H9 (cell line): Measurements from ENCODE around the gene SCEL. TPM values are rescaled to one million over a fixed set of nuclear protein-coding genes. Genes with fewer than 3 reads are reported as not detected.

ENCODE experiments used
- DNase-seq: peaks from one replicate; pipeline ENCODE4 v3.0.0-alpha.2; 2017
- H2AFZ ChIP-seq: one replicate; pipeline ENCODE4 v1.6.1; 2013; ENCODE audit warnings: mild to moderate bottlenecking, low read length, control low read depth, moderate library complexity
- H2AK5ac ChIP-seq: 2 replicates; pipeline ENCODE4 v1.6.1; 2013; ENCODE audit warnings: low read length, control low read depth, mixed read lengths; ENCODE audit not compliant: insufficient read length
- H2BK120ac ChIP-seq: one replicate; pipeline ENCODE4 v1.6.1; 2013; ENCODE audit warnings: low read depth, mild to moderate bottlenecking, low read length, control low read depth, inconsistent platforms; ENCODE audit not compliant: poor library complexity, severe bottlenecking
- H2BK12ac ChIP-seq: 2 replicates; pipeline ENCODE4 v1.6.1; 2013; ENCODE audit warnings: low read length, control low read depth, mixed read lengths, low read depth; ENCODE audit not compliant: insufficient read length
- H2BK15ac ChIP-seq: 2 replicates; pipeline ENCODE4 v1.6.1; 2013; ENCODE audit warnings: low read depth, low read length, control low read depth
- H2BK20ac ChIP-seq: one replicate; pipeline ENCODE4 v1.6.1; 2013; ENCODE audit warnings: low read depth, mild to moderate bottlenecking, low read length, control low read depth, inconsistent platforms; ENCODE audit not compliant: poor library complexity, severe bottlenecking
- H2BK5ac ChIP-seq: 2 replicates; pipeline ENCODE4 v1.6.1; 2013; ENCODE audit warnings: low read length, control low read depth, mixed read lengths; ENCODE audit not compliant: insufficient read length
- H3K14ac ChIP-seq: 2 replicates; pipeline ENCODE4 v1.6.1; 2013; ENCODE audit warnings: low read length, control low read depth; ENCODE audit not compliant: insufficient read depth
- H3K18ac ChIP-seq: 2 replicates; pipeline ENCODE4 v1.6.1; 2013; ENCODE audit warnings: low read depth, mild to moderate bottlenecking, mixed read lengths, low read length, control low read depth; ENCODE audit not compliant: insufficient read length
- H3K23ac ChIP-seq: 2 replicates; pipeline ENCODE4 v1.6.1; 2013; ENCODE audit warnings: low read length, control low read depth, mixed read lengths, low read depth; ENCODE audit not compliant: insufficient read length
- H3K23me2 ChIP-seq: 2 replicates; pipeline ENCODE4 v1.6.1; 2013; ENCODE audit warnings: low read depth, mild to moderate bottlenecking, mixed read lengths, low read length, control low read depth; ENCODE audit not compliant: insufficient read length, poor library complexity, severe bottlenecking
- H3K27ac ChIP-seq: 2 replicates; pipeline ENCODE4 v1.5.1; 2013; ENCODE audit warnings: low read length, control low read depth, mixed read lengths, low read depth; ENCODE audit not compliant: insufficient read length
- H3K27me3 ChIP-seq: 2 replicates; pipeline ENCODE4 v1.6.1; 2013; ENCODE audit warnings: low read length, control low read depth, inconsistent platforms; ENCODE audit not compliant: insufficient read depth
- H3K4ac ChIP-seq: 2 replicates; pipeline ENCODE4 v1.6.1; 2013; ENCODE audit warnings: low read depth, mild to moderate bottlenecking, control low read depth, inconsistent platforms, low read length, moderate library complexity
- H3K4me1 ChIP-seq: 2 replicates; pipeline ENCODE4 v1.6.1; 2013; ENCODE audit warnings: low read length, control low read depth, inconsistent platforms; ENCODE audit not compliant: insufficient read depth
- H3K4me2 ChIP-seq: 2 replicates; pipeline ENCODE4 v1.6.1; 2013; ENCODE audit warnings: low read length, control low read depth, mixed read lengths; ENCODE audit not compliant: insufficient read length, insufficient read depth
- H3K56ac ChIP-seq: 2 replicates; pipeline ENCODE4 v1.6.1; 2013; ENCODE audit warnings: low read depth, mild to moderate bottlenecking, mixed read lengths, low read length, control low read depth; ENCODE audit not compliant: insufficient read length
- H3K79me1 ChIP-seq: 2 replicates; pipeline ENCODE4 v1.6.1; 2013; ENCODE audit warnings: low read depth, mild to moderate bottlenecking, moderate library complexity, low read length, control low read depth, inconsistent platforms; ENCODE audit not compliant: insufficient read depth, poor library complexity, severe bottlenecking
- H3K79me2 ChIP-seq: 2 replicates; pipeline ENCODE4 v1.6.1; 2013; ENCODE audit warnings: low read length, control low read depth, inconsistent platforms; ENCODE audit not compliant: insufficient read depth
- H3K9ac ChIP-seq: 2 replicates; pipeline ENCODE4 v1.6.1; 2013; ENCODE audit warnings: low read length, control low read depth, mixed read lengths; ENCODE audit not compliant: insufficient read length; ENCODE audit errors: extremely low read depth
- H3K9me3 ChIP-seq: one replicate; pipeline ENCODE4 v1.6.1; 2013; ENCODE audit warnings: low read depth, low read length, inconsistent platforms; ENCODE audit not compliant: control insufficient read depth
- H3T11ph ChIP-seq: one replicate; pipeline ENCODE4 v1.6.1; 2013; ENCODE audit warnings: mild to moderate bottlenecking, low read length, control low read depth, inconsistent platforms
- H4K20me1 ChIP-seq: one replicate; pipeline ENCODE4 v1.6.1; 2013; ENCODE audit not compliant: control insufficient read depth, insufficient read length, insufficient read depth
- H4K5ac ChIP-seq: 2 replicates; pipeline ENCODE4 v1.6.1; 2013; ENCODE audit warnings: low read depth, mild to moderate bottlenecking, mixed read lengths, low read length, control low read depth; ENCODE audit not compliant: insufficient read length
- H4K8ac ChIP-seq: replicated peaks from 2 replicates; pipeline ENCODE4 v1.6.1; 2013; ENCODE audit warnings: low read length, control low read depth, mixed read lengths, low read depth; ENCODE audit not compliant: insufficient read length
- H4K91ac ChIP-seq: 2 replicates; pipeline ENCODE4 v1.6.1; 2013; ENCODE audit warnings: low read depth, mild to moderate bottlenecking, moderate library complexity, mixed read lengths, low read length, control low read depth; ENCODE audit not compliant: insufficient read length
- H3K27ac Mint-ChIP-seq, 3 experiments: 2 replicates in 2 of 3; 3 replicates in 1 of 3; pipeline ENCODE4 v1.8.0; 2020 to 2021; ENCODE audit warnings: mixed read lengths in 3 of 3, mild to moderate bottlenecking in 1 of 3, moderate library complexity in 1 of 3
- H3K27me3 Mint-ChIP-seq: 2 replicates; pipeline ENCODE4 v1.8.0; 2021; ENCODE audit warnings: low read depth, mild to moderate bottlenecking, moderate library complexity, mixed read lengths
- H3K36me3 Mint-ChIP-seq, 3 experiments: 2 replicates in 2 of 3; 3 replicates in 1 of 3; pipeline ENCODE4 v1.8.0; 2020 to 2021; ENCODE audit warnings: low read depth in 3 of 3, mixed read lengths in 3 of 3; ENCODE audit not compliant: insufficient read depth in 1 of 3
- H3K4me1 Mint-ChIP-seq, 2 experiments: 2 replicates each; pipeline ENCODE4 v1.8.0; 2020; ENCODE audit warnings: mixed read lengths in 2 of 2
- H3K4me3 Mint-ChIP-seq, 2 experiments: 2 replicates in 1 of 2; 3 replicates in 1 of 2; pipeline ENCODE4 v1.8.0; 2020 to 2021; ENCODE audit warnings: mild to moderate bottlenecking in 2 of 2, mixed read lengths in 2 of 2, moderate library complexity in 1 of 2
- H3K9me3 Mint-ChIP-seq, 2 experiments: 2 replicates in 1 of 2; 3 replicates in 1 of 2; pipeline ENCODE4 v1.8.0; 2020; ENCODE audit warnings: mild to moderate bottlenecking in 2 of 2, mixed read lengths in 2 of 2, moderate library complexity in 1 of 2
- CTCF ChIP-seq: fragments of 200-600 bp; sonication (generic); conservative IDR thresholded peaks from 3 replicates; pipeline ENCODE4 v1.8.0; 2021; ENCODE audit warnings: antibody characterized with exemption, mild to moderate bottlenecking
- WGBS: extraction: QIAGEN DNeasy Blood & Tissue Kit; methylation state at CpG from one replicate; pipeline ENCODE4 v1.1.7; 2013; ENCODE audit warnings: missing lambda C conversion rate, low lambda C conversion rate, mixed read lengths; ENCODE audit not compliant: insufficient read length; ENCODE audit errors: extremely low coverage; 5-methylcytosine and 5-hydroxymethylcytosine counted together
- total RNA-seq: library from RNA; stranded (reverse); gene quantifications from 2 replicates; pipeline ENCODE4 v1.2.1, GENCODE V29; 2021

SCEL gene
- total RNA-seq, 1 experiment from 2014 or later, result not detected

GRCh38 chr13:77510156-77510555 is 25.4 kb upstream of the SCEL start:
- no peak overlapping the region for H2BK5ac ChIP-seq
- no peak overlapping the region for H4K8ac ChIP-seq
- H2BK12ac ChIP-seq, result no peak overlapping the region
- Mint-ChIP-seq H3K9me3 (no peaks in the 10 kb centered on the region), H3K27ac (no peak overlapping the region), H3K36me3 (no peaks in the 10 kb centered on the region), H3K4me3 (no peak overlapping the region), H3K4me1 (no peaks in the 10 kb centered on the region), H3K27me3 (no peaks in the 10 kb centered on the region)
- TF ChIP-seq CTCF, result no peak
- H3K4me2 ChIP-seq, result no peak overlapping the region
- no peak overlapping the region for H3K14ac ChIP-seq
- no peak overlapping the region for H3K56ac ChIP-seq
- no peak overlapping the region for H4K91ac ChIP-seq
- no peak overlapping the region for H2AFZ ChIP-seq
- H3K9me3 ChIP-seq, result no peaks in the 10 kb centered on the region
- no peaks in the 10 kb centered on the region for H3K27me3 ChIP-seq
- H2BK120ac ChIP-seq, result no peak overlapping the region
- no peaks in the 10 kb centered on the region for H3K79me1 ChIP-seq
- no peak overlapping the region for H4K5ac ChIP-seq
- H3K18ac ChIP-seq, result no peak overlapping the region
- no peaks in the 10 kb centered on the region for H4K20me1 ChIP-seq
- no peak overlapping the region for H3T11ph ChIP-seq
- H2AK5ac ChIP-seq, result no peak overlapping the region
- no peak overlapping the region for H2BK15ac ChIP-seq
- WGBS, result no CpG with 5 or more reads among the region's 3 CpGs
- no peak overlapping the region for H3K4ac ChIP-seq
- H3K4me1 ChIP-seq, result no peaks in the 10 kb centered on the region
- DNase-seq, result no peak
- H3K9ac ChIP-seq, result no peak overlapping the region
- no peak overlapping the region for H2BK20ac ChIP-seq
- H3K79me2 ChIP-seq, result no peaks in the 10 kb centered on the region
- H3K23me2 ChIP-seq, result no peaks in the 10 kb centered on the region
- H3K27ac ChIP-seq, result no peak overlapping the region
- H3K23ac ChIP-seq, result no peak overlapping the region
